Glutamatergic neuron (in vitro differentiated cells): ENCODE results near the gene DNAJB13. TPM values are rescaled to one million over a fixed set of nuclear protein-coding genes. Genes with fewer than 3 reads are reported as not detected.

ENCODE experiments used
- DNase-seq: peaks from one replicate; pipeline ENCODE4 v3.0.0; 2022
- H3K27ac Mint-ChIP-seq: one replicate; pipeline ENCODE4 v1.8.0; 2020; ENCODE audit warnings: mild to moderate bottlenecking, mixed read lengths, inconsistent platforms; ENCODE audit not compliant: unreplicated experiment
- H3K27me3 Mint-ChIP-seq: one replicate; pipeline ENCODE4 v1.8.0; 2020; ENCODE audit warnings: mild to moderate bottlenecking, moderate library complexity, mixed read lengths, inconsistent platforms; ENCODE audit not compliant: unreplicated experiment
- H3K36me3 Mint-ChIP-seq: one replicate; pipeline ENCODE4 v1.8.0; 2020; ENCODE audit warnings: mild to moderate bottlenecking, mixed read lengths, inconsistent platforms; ENCODE audit not compliant: unreplicated experiment
- H3K4me1 Mint-ChIP-seq: one replicate; pipeline ENCODE4 v1.8.0; 2020; ENCODE audit warnings: mild to moderate bottlenecking, low read depth, mixed read lengths, inconsistent platforms; ENCODE audit not compliant: unreplicated experiment
- H3K4me3 Mint-ChIP-seq: one replicate; pipeline ENCODE4 v1.8.0; 2020; ENCODE audit warnings: mild to moderate bottlenecking, mixed read lengths, inconsistent platforms; ENCODE audit not compliant: unreplicated experiment
- H3K9me3 Mint-ChIP-seq: one replicate; pipeline ENCODE4 v1.8.0; 2020; ENCODE audit warnings: mild to moderate bottlenecking, moderate library complexity, mixed read lengths, inconsistent platforms; ENCODE audit not compliant: unreplicated experiment
- CTCF ChIP-seq: fragments of 200-600 bp; sonication (generic); IDR thresholded peaks from one replicate; pipeline ENCODE4 v1.5.0; 2021; ENCODE audit not compliant: partially characterized antibody, unreplicated experiment
- long read RNA-seq: library from polyadenylated mRNA; unstranded; transcript quantifications from one replicate; pipeline ENCODE4 v2.0.0, GENCODE V29; 2020; ENCODE audit not compliant: unreplicated experiment
- total RNA-seq: library from RNA; stranded (reverse); fragmentation: NEBNext Ultra II Directional; extraction: Animal tissue kit (Norgen Biotek cat#: 25700); gene quantifications from one replicate; pipeline ENCODE4 v1.2.1, GENCODE V29; 2021; ENCODE audit not compliant: unreplicated experiment

DNAJB13 gene
- not detected for total RNA-seq
- long read RNA-seq: 0 reads

- H3K4me3 Mint-ChIP-seq: peak within 1 kb of the TSS; percentile 3
- peaks cover 12% of the 10 kb centered on the region for H3K36me3 Mint-ChIP-seq
- no peak within 1 kb of the TSS for H3K27ac Mint-ChIP-seq
- peak; percentile 67 for DNase-seq
- no peaks in the 10 kb centered on the region for H3K27me3 Mint-ChIP-seq
- no peak for TF ChIP-seq CTCF
- H3K9me3 Mint-ChIP-seq: peaks cover 9% of the 10 kb centered on the region
- peaks cover 1% of the 10 kb centered on the region for H3K4me1 Mint-ChIP-seq
Measured at GRCh38 chr11:73950869-73951710, at the start of gene DNAJB13. DNAJB13 (plus strand) TSS chr11:73951026; CDS start chr11:73951070, 44 bp downstream.

- no peak for DNase-seq
- peaks cover 5% of the 10 kb centered on the region for H3K36me3 Mint-ChIP-seq
- no peaks in the 10 kb centered on the region for H3K27me3 Mint-ChIP-seq
- no peaks in the 10 kb centered on the region for H3K4me1 Mint-ChIP-seq
- no peak for TF ChIP-seq CTCF
- H3K4me3 Mint-ChIP-seq: no peak overlapping the region
- H3K9me3 Mint-ChIP-seq: no peaks in the 10 kb centered on the region
- no peak overlapping the region for H3K27ac Mint-ChIP-seq
Measured at GRCh38 chr11:73902303-73902702, 48.5 kb upstream of the DNAJB13 start.

- Mint-ChIP-seq H3K27me3 (no peaks in the 10 kb centered on the region), H3K9me3 (no peaks in the 10 kb centered on the region), H3K4me1 (no peaks in the 10 kb centered on the region), H3K36me3 (no peaks in the 10 kb centered on the region), H3K27ac (no peak overlapping the region), H3K4me3 (no peak overlapping the region)
- no peak for TF ChIP-seq CTCF
- DNase-seq: no peak
Measured at GRCh38 chr11:73907191-73907590, 43.6 kb upstream of the DNAJB13 start.

GRCh38 chr11:73912026-73912425, 38.8 kb upstream of the DNAJB13 start:
- no peaks in the 10 kb centered on the region for H3K4me1 Mint-ChIP-seq
- H3K27me3 Mint-ChIP-seq: no peaks in the 10 kb centered on the region
- no peaks in the 10 kb centered on the region for H3K36me3 Mint-ChIP-seq
- H3K27ac Mint-ChIP-seq: no peak overlapping the region
- no peak overlapping the region for H3K4me3 Mint-ChIP-seq
- DNase-seq: no peak
- H3K9me3 Mint-ChIP-seq: no peaks in the 10 kb centered on the region
- TF ChIP-seq CTCF: no peak

GRCh38 chr11:73913472-73913871, 37.4 kb upstream of the DNAJB13 start:
- H3K27me3 Mint-ChIP-seq: no peaks in the 10 kb centered on the region
- no peaks in the 10 kb centered on the region for H3K9me3 Mint-ChIP-seq
- H3K36me3 Mint-ChIP-seq: no peaks in the 10 kb centered on the region
- no peak for TF ChIP-seq CTCF
- H3K4me3 Mint-ChIP-seq: no peak overlapping the region
- H3K4me1 Mint-ChIP-seq: no peaks in the 10 kb centered on the region
- no peak for DNase-seq
- H3K27ac Mint-ChIP-seq: no peak overlapping the region
